ENCODE measurements around the gene PHACTR1. TPM values are rescaled to one million over a fixed set of nuclear protein-coding genes. Genes with fewer than 3 reads are reported as not detected.

Gene PHACTR1
- total RNA-seq, 8 experiments from 2014 or later: 2.7 to 24.5 (median 16.4) TPM

GRCh38 chr6:13299918-13300317 lies 583.4 kb downstream of the PHACTR1 start:
- peak in 1 of 8 experiments; percentile 65 for ATAC-seq (replicated peaks in 6 of 8)
- in situ Hi-C loops (cut with MboI; ENCODE audit: low pct_unique_long_range_greater_than_20kb in 2 of 9, low sequenced_read_pairs in 9 of 9, unreplicated experiment in 9 of 9): loop anchor here in 1 of 9 experiments (25.0 kb wide), 1 partner anchor 388 kb away; no protein-coding TSS in a partner anchor
- no peak overlapping the region for H3K4me3 ChIP-seq
- 50 to 100% (median 93%) methylated on average over 1 to 3 of the region's 6 CpGs; no CpG with 5 or more reads in 5 of the 10 experiments for WGBS, 10 experiments
- H3K4me1 ChIP-seq (replicated peaks in 1 of 2): peaks cover 0 to 6% of the 10 kb centered on the region in 2 donors
- no peak overlapping the region for H3K27ac ChIP-seq

DNA sequence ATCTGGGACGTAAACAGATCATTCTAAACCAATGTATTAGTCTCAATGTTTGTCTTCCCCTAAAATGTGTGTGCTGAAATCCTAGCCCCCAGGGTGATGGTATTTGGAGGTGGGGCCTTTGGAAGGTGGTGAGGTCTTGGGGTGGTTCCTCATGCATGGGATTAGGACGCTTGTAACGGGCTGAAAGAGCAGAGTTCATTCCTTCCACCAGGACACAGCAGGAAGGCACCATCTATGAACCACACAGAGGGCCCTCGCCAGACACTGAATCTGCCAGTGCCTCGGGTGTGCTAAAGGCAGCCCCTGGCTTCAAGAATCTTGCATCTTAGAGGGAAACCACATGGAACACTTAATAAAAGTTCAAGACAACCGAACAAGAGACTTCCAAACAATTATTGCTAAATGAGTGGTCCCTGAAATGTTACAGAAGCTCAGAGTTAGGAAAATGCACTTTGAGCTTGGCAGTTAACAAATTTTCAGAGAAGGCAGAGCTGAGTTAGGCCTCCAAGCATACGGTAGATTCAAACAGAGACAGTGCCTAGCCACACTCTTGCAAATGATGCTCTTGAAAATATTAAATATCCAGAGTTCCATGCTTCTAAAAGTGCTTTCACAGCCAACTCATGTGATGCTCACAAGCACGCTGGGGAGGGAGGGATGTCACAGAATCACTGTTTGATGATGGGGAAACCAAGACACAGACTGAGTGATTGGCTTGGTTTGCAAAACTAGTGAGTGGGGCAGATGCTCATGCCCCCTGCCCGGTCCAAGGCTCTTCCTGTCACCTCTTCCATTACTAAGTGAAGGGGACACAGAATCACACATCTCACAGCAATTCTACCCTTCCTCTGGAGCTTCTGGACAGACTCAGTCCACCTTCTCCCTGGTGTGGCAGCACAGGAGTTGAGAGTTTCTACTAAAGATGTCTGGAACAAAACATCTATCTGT lies 584.4 kb downstream of the PHACTR1 start:
- Histone ChIP-seq H3K4me1 (replicated peaks in 1 of 2) (peaks cover 0 to 6% of the 10 kb centered on the region in 2 donors), H3K27ac (no peak overlapping the region), H3K4me3 (no peak overlapping the region)
- in situ Hi-C loops (cut with MboI; ENCODE audit: low pct_unique_long_range_greater_than_20kb in 2 of 9, low sequenced_read_pairs in 9 of 9, unreplicated experiment in 9 of 9): no loop called here
- peak in 1 of 8 experiments; percentile 57 for ATAC-seq (replicated peaks in 6 of 8)
- WGBS, 10 experiments: 61 to 100% (median 88%) methylated on average over 1 to 8 of the region's 9 CpGs

DNA sequence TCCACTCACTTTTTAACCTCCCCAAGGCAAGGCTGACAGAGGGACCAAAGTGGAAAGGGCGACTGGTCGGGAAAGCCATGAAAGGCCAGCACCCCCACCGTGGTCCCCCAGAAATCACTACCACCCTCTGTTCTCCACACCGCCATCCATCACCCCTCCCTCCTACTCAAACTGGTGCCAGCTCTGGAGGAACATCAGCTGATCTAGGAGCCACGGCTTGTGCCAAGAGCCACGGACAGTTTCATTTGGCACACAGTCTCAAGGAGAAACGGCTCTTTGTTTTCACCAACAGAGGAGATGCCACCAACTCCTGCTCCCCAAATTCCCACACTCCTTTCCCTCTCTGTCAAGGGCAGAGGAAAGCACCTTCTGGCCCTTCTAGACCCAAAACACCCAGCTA lies 585.7 kb downstream of the PHACTR1 start:
- H3K27ac ChIP-seq: no peak overlapping the region
- ATAC-seq (replicated peaks in 6 of 8): no peak
- WGBS, 10 experiments: 90 to 100% methylated on average over 1 to 2 of the region's 7 CpGs; no CpG with 5 or more reads in 8 of the 10 experiments
- in situ Hi-C loops (cut with MboI; ENCODE audit: low pct_unique_long_range_greater_than_20kb in 2 of 9, low sequenced_read_pairs in 9 of 9, unreplicated experiment in 9 of 9): no loop called here
- H3K4me1 ChIP-seq (replicated peaks in 1 of 2): peaks cover 0 to 6% of the 10 kb centered on the region in 2 donors
- H3K4me3 ChIP-seq: no peak overlapping the region

DNA sequence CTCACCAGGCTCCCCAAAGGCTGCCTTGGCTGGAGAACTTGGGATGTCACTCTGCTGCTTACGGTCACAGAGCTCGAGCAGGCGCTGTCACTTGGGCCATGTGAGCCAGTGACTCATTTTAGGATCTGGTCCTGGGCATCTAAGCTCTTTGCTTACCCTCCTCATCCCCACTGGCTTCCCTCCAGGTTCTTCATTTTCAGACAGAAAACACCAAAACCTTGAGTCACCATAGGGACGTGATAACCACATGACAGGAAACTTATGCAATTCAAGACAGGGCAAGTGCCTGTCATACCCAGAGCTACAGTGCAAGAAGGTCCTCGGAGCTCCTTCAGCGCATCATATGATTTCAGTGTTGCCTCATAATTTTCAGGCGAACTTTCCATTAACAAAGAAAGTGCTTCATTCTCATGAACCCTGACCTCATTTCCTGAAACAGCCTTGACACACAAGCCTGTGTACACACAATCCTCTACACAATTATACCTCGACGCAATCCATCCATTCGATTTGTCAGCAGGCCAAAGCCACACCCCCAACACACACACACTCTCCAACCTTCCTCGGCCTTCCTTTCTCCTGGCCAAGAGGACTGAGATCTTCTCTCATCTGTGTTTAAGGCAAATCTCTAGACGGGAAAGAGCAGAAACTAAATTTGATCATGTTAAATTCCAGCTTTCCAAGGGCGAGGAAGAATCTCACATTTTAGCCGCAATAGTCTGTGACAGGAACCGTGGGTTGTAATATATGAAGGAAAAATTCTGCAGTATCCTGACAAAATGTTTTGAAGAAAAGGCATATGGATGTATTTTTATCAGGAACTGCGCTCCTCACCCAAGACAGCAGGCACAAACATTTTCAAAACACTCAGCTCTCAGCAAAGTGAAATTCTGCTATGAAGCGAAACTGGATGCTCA lies 586.4 kb downstream of the PHACTR1 start:
- 53 to 100% (median 84%) methylated on average over 2 to 14 of the region's 17 CpGs for WGBS, 10 experiments
- H3K4me3 ChIP-seq: no peak overlapping the region
- H3K4me1 ChIP-seq (replicated peaks in 1 of 2): peaks cover 0 to 6% of the 10 kb centered on the region in 2 donors
- peak in 5 of 8 experiments; percentile 67 to 92 (median 86) for ATAC-seq (replicated peaks in 6 of 8)
- in situ Hi-C loops (cut with MboI; ENCODE audit: low pct_unique_long_range_greater_than_20kb in 2 of 9, low sequenced_read_pairs in 9 of 9, unreplicated experiment in 9 of 9): no loop called here
- H3K27ac ChIP-seq: no peak overlapping the region

GRCh38 chr6:13303668-13304017 lies 587.1 kb downstream of the PHACTR1 start:
- ATAC-seq (replicated peaks in 6 of 8): peak in 2 of 8 experiments; percentile 16 to 34
- in situ Hi-C loops (cut with MboI; ENCODE audit: low pct_unique_long_range_greater_than_20kb in 2 of 9, low sequenced_read_pairs in 9 of 9, unreplicated experiment in 9 of 9): no loop called here

GRCh38 chr6:13304101-13304500 lies 587.5 kb downstream of the PHACTR1 start:
- peaks cover 0 to 6% of the 10 kb centered on the region in 2 donors for H3K4me1 ChIP-seq (replicated peaks in 1 of 2)
- ATAC-seq (replicated peaks in 6 of 8): no peak
- no peak overlapping the region for H3K4me3 ChIP-seq
- in situ Hi-C loops (cut with MboI; ENCODE audit: low pct_unique_long_range_greater_than_20kb in 2 of 9, low sequenced_read_pairs in 9 of 9, unreplicated experiment in 9 of 9): no loop called here
- no peak overlapping the region for H3K27ac ChIP-seq
- WGBS, 10 experiments: 87 to 98% (median 96%) methylated on average over 4 to 6 of the region's 6 CpGs; no CpG with 5 or more reads in 6 of the 10 experiments

More at GRCh38 chr6:13303668-13304017, 587.1 kb downstream of the PHACTR1 start:
- Histone ChIP-seq H3K27ac (no peak overlapping the region), H3K4me3 (no peak overlapping the region), H3K4me1 (replicated peaks in 1 of 2) (peaks cover 0 to 6% of the 10 kb centered on the region in 2 donors)
- WGBS, 10 experiments: 0 to 100% (median 93%) methylated on average over 1 to 7 of the region's 7 CpGs

DNA sequence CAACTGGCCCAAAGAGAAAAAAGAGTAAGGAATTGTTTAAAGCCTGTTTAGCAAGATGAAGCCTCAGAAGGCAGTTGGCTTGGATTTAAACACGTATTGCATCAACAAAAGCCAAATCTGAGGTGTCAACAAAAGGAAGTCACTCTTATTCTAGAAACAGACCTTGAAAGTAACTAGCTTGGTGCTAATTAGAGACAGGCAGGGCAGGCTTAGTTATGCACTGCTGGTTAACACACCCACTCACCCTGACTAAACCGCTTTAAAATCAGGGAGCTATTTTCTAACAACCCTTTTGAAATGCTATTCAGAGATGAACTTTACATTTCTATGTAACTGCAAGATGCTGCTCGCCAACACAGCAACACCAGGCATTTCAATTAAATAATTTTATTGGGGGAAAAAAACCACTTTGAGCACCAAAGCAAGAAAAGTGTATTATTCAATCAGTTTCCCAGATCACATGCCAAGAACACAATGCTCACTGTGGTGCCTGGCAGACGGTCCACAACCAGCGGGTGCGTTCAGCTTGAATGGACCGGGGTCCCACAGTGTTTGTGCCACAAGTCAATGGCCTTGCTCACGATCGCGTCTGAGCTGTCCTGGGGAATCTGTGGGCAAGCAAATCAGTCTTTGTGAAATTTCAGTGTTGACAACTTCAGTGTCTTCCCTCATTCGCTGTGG lies 588.2 kb downstream of the PHACTR1 start:
- peak in 4 of 8 experiments; percentile 72 to 90 (median 86) for ATAC-seq (replicated peaks in 6 of 8)
- H3K4me1 ChIP-seq (replicated peaks in 1 of 2): peaks cover 0 to 6% of the 10 kb centered on the region in 2 donors
- in situ Hi-C loops (cut with MboI; ENCODE audit: low pct_unique_long_range_greater_than_20kb in 2 of 9, low sequenced_read_pairs in 9 of 9, unreplicated experiment in 9 of 9): no loop called here
- no peak overlapping the region for H3K27ac ChIP-seq
- WGBS, 10 experiments: 40 to 90% (median 60%) methylated on average over 5 to 11 of the region's 11 CpGs
- no peak overlapping the region for H3K4me3 ChIP-seq

DNA sequence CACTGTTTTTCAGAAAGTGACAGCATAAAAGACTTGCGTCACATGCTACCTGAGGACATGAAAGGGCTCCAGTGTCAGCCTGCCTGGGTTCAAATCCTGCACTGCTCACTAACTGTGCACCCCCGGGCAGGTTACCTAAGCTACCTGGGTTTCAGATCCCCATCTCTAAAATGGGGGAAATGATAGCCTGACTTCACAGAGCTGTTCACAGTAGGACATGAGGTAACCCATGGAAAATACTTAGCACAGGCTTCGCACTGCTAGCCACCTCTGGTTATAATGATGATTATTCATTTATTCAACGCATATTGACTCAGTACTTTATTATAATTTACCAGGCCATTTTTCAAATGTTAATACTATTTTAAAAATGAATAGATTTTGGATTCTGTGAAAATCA lies 588.7 kb downstream of the PHACTR1 start:
- no peak overlapping the region for H3K4me3 ChIP-seq
- in situ Hi-C loops (cut with MboI; ENCODE audit: low pct_unique_long_range_greater_than_20kb in 2 of 9, low sequenced_read_pairs in 9 of 9, unreplicated experiment in 9 of 9): no loop called here
- 46 to 100% (median 84%) methylated on average over 1 to 3 of the region's 4 CpGs; no CpG with 5 or more reads in 4 of the 10 experiments for WGBS, 10 experiments
- ATAC-seq (replicated peaks in 6 of 8): peak in 5 of 8 experiments; percentile 8 to 81 (median 24)
- H3K27ac ChIP-seq: no peak overlapping the region
- H3K4me1 ChIP-seq (replicated peaks in 1 of 2): peaks cover 0 to 6% of the 10 kb centered on the region in 2 donors

DNA sequence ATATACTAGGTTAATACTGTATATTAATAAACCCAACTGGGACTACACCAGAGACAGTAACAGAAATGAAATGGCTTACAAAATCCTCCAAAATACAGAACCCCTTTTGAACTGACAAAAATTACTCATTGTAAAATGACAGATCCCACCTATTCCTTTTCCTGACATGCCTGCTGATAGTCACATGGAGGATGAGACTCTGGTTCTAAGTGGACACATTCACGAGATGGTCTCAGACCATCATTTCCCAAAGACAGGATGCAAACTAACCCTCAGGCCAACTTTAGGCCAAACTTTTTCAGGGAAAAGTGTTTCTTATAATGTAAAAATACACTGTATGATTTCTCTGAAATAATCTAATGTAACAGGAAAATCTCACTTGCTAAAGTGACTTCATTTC lies 589.2 kb downstream of the PHACTR1 start:
- Histone ChIP-seq H3K27ac (no peak overlapping the region), H3K4me3 (no peak overlapping the region), H3K4me1 (replicated peaks in 1 of 2) (peaks cover 0 to 6% of the 10 kb centered on the region in 2 donors)
- in situ Hi-C loops (cut with MboI; ENCODE audit: low pct_unique_long_range_greater_than_20kb in 2 of 9, low sequenced_read_pairs in 9 of 9, unreplicated experiment in 9 of 9): no loop called here
- ATAC-seq (replicated peaks in 6 of 8): peak in 1 of 8 experiments; percentile 47
- 60 to 100% (median 80%) methylated on average over 1 of the region's 1 CpG; no CpG with 5 or more reads in 3 of the 10 experiments for WGBS, 10 experiments

DNA sequence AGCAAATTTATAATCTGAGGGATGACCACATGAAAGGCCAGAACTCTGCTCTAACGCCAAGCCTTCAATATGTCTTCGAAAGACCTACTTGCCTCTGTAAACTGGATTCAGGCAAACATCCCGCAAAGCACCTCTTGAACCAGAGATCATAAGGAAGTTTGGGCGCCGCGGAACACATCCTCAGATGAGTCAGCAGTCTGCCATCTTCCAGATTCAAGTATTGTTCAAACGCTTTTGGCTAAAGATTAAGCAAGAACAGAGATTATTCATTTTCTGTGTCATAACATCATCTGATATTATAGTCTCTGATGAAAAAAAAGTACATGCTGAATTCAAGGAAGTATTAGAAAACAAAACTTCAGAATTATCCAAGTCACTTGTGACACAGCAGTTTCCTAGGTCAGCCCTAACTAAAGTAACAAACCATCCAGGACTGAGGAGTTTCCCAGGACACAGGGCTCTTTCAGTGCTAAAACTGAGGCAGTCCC lies 591.0 kb downstream of the PHACTR1 start:
- no peak for ATAC-seq (replicated peaks in 6 of 8)
- in situ Hi-C loops (cut with MboI; ENCODE audit: low pct_unique_long_range_greater_than_20kb in 2 of 9, low sequenced_read_pairs in 9 of 9, unreplicated experiment in 9 of 9): no loop called here
- no peak overlapping the region for H3K4me3 ChIP-seq
- H3K27ac ChIP-seq: no peak overlapping the region
- WGBS, 10 experiments: 90 to 100% (median 98%) methylated on average over 2 to 7 of the region's 7 CpGs
- peaks cover 0 to 6% of the 10 kb centered on the region in 2 donors for H3K4me1 ChIP-seq (replicated peaks in 1 of 2)

GRCh38 chr6:13308332-13308731 lies 591.8 kb downstream of the PHACTR1 start:
- no peak for ATAC-seq (replicated peaks in 6 of 8)
- WGBS, 10 experiments: 67 to 100% (median 100%) methylated on average over 1 of the region's 1 CpG; no CpG with 5 or more reads in 4 of the 10 experiments
- H3K27ac ChIP-seq: no peak overlapping the region
- in situ Hi-C loops (cut with MboI; ENCODE audit: low pct_unique_long_range_greater_than_20kb in 2 of 9, low sequenced_read_pairs in 9 of 9, unreplicated experiment in 9 of 9): no loop called here
- H3K4me1 ChIP-seq (replicated peaks in 1 of 2): peaks cover 0 to 6% of the 10 kb centered on the region in 2 donors
- H3K4me3 ChIP-seq: no peak overlapping the region

- WGBS, 10 experiments: 0 to 100% (median 100%) methylated on average over 1 of the region's 1 CpG; no CpG with 5 or more reads in 3 of the 10 experiments
- Histone ChIP-seq H3K4me3 (no peak overlapping the region), H3K27ac (no peak overlapping the region), H3K4me1 (replicated peaks in 1 of 2) (no peaks in the 10 kb centered on the region)
- in situ Hi-C loops (cut with MboI; ENCODE audit: low pct_unique_long_range_greater_than_20kb in 2 of 9, low sequenced_read_pairs in 9 of 9, unreplicated experiment in 9 of 9): no loop called here
- ATAC-seq (replicated peaks in 6 of 8): no peak
Measured at GRCh38 chr6:13311155-13311554, 594.6 kb downstream of the PHACTR1 start.
